H7 (cell line): ENCODE data around the gene ZSWIM5. TPM values are rescaled to one million over a fixed set of nuclear protein-coding genes. Genes with fewer than 3 reads are reported as not detected.
A peak's percentile ranks its signal among the peaks of the same experiment; 100 is the strongest.
"Not testable (repeated sequence)": the region's sequence is repeated elsewhere in the genome, so short reads cannot be mapped to it uniquely, and the experiment has no call there.

Experiments
- DNase-seq: peaks from one replicate; pipeline ENCODE4 v3.0.0; 2012
- H3K27me3 ChIP-seq: 2 replicates; pipeline ENCODE4 v1.6.0; 2011; ENCODE audit warnings: mild to moderate bottlenecking, low read length; ENCODE audit not compliant: control insufficient read depth, insufficient read depth
- H3K36me3 ChIP-seq: replicated peaks from 2 replicates; pipeline ENCODE4 v1.5.1; 2011; ENCODE audit warnings: low read length; ENCODE audit not compliant: control insufficient read depth, insufficient read depth
- H3K4me3 ChIP-seq: 2 replicates; pipeline ENCODE4 v1.5.1; 2011; ENCODE audit warnings: low read depth, mild to moderate bottlenecking, control low read depth, low read length, moderate library complexity; ENCODE audit not compliant: insufficient read depth
- total RNA-seq: library from RNA; depleted of rRNA; stranded (reverse); fragments of >200 nt; shearing (Covaris generic); gene quantifications from 2 replicates; pipeline ENCODE4 v1.2.3, GENCODE V29; 2014; rRNA removed

The ZSWIM5 gene
- 3.3 and 4.7 TPM in 2 replicates for total RNA-seq

- H3K27me3 ChIP-seq = peaks cover 32% of the 10 kb centered on the region
- H3K36me3 ChIP-seq = no peaks in the 10 kb centered on the region
- peak; percentile 92 for DNase-seq
These were observed at the start of gene ZSWIM5 for GRCh38 chr1:45205910-45206721. Gene ZSWIM5 (minus strand): TSS chr1:45206605. CDS start chr1:45206350, 255 bp downstream.

GRCh38 chr1:45254490-45254889 lies 48.1 kb upstream of the ZSWIM5 start:
- Histone ChIP-seq H3K36me3 (no peaks in the 10 kb centered on the region), H3K4me3 (no peak overlapping the region)
- no peak for DNase-seq

More at GRCh38 chr1:45205910-45206721, at the start of gene ZSWIM5:
- peak within 1 kb of the TSS; percentile 84 for H3K4me3 ChIP-seq

GRCh38 chr1:45250544-45250943 lies 44.1 kb upstream of the ZSWIM5 start:
- Histone ChIP-seq H3K4me3 (no peak overlapping the region), H3K36me3 (no peaks in the 10 kb centered on the region), H3K27me3 (no peaks in the 10 kb centered on the region)
- no peak for DNase-seq

More at GRCh38 chr1:45254490-45254889, 48.1 kb upstream of the ZSWIM5 start:
- no peaks in the 10 kb centered on the region for H3K27me3 ChIP-seq

GRCh38 chr1:45248004-45248403 lies 41.6 kb upstream of the ZSWIM5 start:
- H3K4me3 ChIP-seq, H3K36me3 ChIP-seq, DNase-seq, H3K27me3 ChIP-seq: not testable (repeated sequence)

- no peak for DNase-seq
- H3K27me3 ChIP-seq = no peaks in the 10 kb centered on the region
- no peaks in the 10 kb centered on the region for H3K36me3 ChIP-seq
- H3K4me3 ChIP-seq = no peak overlapping the region
These were observed 40.4 kb upstream of the ZSWIM5 start for GRCh38 chr1:45246760-45247159.

- H3K27me3 ChIP-seq, H3K36me3 ChIP-seq, DNase-seq, H3K4me3 ChIP-seq: not testable (repeated sequence)
These were observed 40.0 kb upstream of the ZSWIM5 start for GRCh38 chr1:45246359-45246758.

- no peak for DNase-seq
- H3K4me3 ChIP-seq = no peak overlapping the region
- no peaks in the 10 kb centered on the region for H3K27me3 ChIP-seq
- no peaks in the 10 kb centered on the region for H3K36me3 ChIP-seq
These were observed 38.3 kb upstream of the ZSWIM5 start for GRCh38 chr1:45244660-45245059.

GRCh38 chr1:45243476-45244343 lies 37.3 kb upstream of the ZSWIM5 start:
- no peaks in the 10 kb centered on the region for H3K27me3 ChIP-seq
- DNase-seq = no peak
- no peak overlapping the region for H3K4me3 ChIP-seq
- H3K36me3 ChIP-seq = no peaks in the 10 kb centered on the region

GRCh38 chr1:45238846-45239245 lies 32.4 kb upstream of the ZSWIM5 start:
- DNase-seq = no peak
- no peak overlapping the region for H3K4me3 ChIP-seq
- H3K27me3 ChIP-seq = no peaks in the 10 kb centered on the region
- no peaks in the 10 kb centered on the region for H3K36me3 ChIP-seq

- H3K27me3 ChIP-seq = no peaks in the 10 kb centered on the region
- no peak for DNase-seq
- H3K36me3 ChIP-seq = no peaks in the 10 kb centered on the region
- H3K4me3 ChIP-seq = no peak overlapping the region
These were observed 29.7 kb upstream of the ZSWIM5 start for GRCh38 chr1:45236136-45236535.

- no peaks in the 10 kb centered on the region for H3K36me3 ChIP-seq
These were observed 24.1 kb upstream of the ZSWIM5 start for GRCh38 chr1:45230537-45230936.

GRCh38 chr1:45225598-45225997 lies 19.2 kb upstream of the ZSWIM5 start:
- Histone ChIP-seq H3K36me3 (no peaks in the 10 kb centered on the region), H3K4me3 (no peak overlapping the region), H3K27me3 (no peaks in the 10 kb centered on the region)
- no peak for DNase-seq

More at GRCh38 chr1:45230537-45230936, 24.1 kb upstream of the ZSWIM5 start:
- peak; percentile 51 for DNase-seq
- H3K27me3 ChIP-seq = no peaks in the 10 kb centered on the region
- H3K4me3 ChIP-seq = no peak overlapping the region

GRCh38 chr1:45223710-45224109 lies 17.3 kb upstream of the ZSWIM5 start:
- not testable (repeated sequence) for H3K27me3 ChIP-seq, DNase-seq, H3K36me3 ChIP-seq

GRCh38 chr1:45221716-45222115 lies 15.3 kb upstream of the ZSWIM5 start:
- Histone ChIP-seq H3K27me3 (no peaks in the 10 kb centered on the region), H3K36me3 (no peaks in the 10 kb centered on the region), H3K4me3 (no peak overlapping the region)
- DNase-seq = peak; percentile 19

More at GRCh38 chr1:45223710-45224109, 17.3 kb upstream of the ZSWIM5 start:
- H3K4me3 ChIP-seq = not testable (repeated sequence)

- Histone ChIP-seq H3K36me3 (no peaks in the 10 kb centered on the region), H3K27me3 (no peaks in the 10 kb centered on the region), H3K4me3 (no peak overlapping the region)
- no peak for DNase-seq
These were observed 10.5 kb upstream of the ZSWIM5 start for GRCh38 chr1:45216861-45217260.
